GM21717 (cell line): ENCODE data around the gene DIP2C.

Experiments
- ATAC-seq: cut with Tn5 transposase; IDR thresholded peaks from one replicate; pipeline ENCODE4 v1.9.1; 2021; ENCODE audit warnings: mild to moderate bottlenecking, moderate library complexity; ENCODE audit not compliant: unreplicated experiment

Gene DIP2C, protein sequence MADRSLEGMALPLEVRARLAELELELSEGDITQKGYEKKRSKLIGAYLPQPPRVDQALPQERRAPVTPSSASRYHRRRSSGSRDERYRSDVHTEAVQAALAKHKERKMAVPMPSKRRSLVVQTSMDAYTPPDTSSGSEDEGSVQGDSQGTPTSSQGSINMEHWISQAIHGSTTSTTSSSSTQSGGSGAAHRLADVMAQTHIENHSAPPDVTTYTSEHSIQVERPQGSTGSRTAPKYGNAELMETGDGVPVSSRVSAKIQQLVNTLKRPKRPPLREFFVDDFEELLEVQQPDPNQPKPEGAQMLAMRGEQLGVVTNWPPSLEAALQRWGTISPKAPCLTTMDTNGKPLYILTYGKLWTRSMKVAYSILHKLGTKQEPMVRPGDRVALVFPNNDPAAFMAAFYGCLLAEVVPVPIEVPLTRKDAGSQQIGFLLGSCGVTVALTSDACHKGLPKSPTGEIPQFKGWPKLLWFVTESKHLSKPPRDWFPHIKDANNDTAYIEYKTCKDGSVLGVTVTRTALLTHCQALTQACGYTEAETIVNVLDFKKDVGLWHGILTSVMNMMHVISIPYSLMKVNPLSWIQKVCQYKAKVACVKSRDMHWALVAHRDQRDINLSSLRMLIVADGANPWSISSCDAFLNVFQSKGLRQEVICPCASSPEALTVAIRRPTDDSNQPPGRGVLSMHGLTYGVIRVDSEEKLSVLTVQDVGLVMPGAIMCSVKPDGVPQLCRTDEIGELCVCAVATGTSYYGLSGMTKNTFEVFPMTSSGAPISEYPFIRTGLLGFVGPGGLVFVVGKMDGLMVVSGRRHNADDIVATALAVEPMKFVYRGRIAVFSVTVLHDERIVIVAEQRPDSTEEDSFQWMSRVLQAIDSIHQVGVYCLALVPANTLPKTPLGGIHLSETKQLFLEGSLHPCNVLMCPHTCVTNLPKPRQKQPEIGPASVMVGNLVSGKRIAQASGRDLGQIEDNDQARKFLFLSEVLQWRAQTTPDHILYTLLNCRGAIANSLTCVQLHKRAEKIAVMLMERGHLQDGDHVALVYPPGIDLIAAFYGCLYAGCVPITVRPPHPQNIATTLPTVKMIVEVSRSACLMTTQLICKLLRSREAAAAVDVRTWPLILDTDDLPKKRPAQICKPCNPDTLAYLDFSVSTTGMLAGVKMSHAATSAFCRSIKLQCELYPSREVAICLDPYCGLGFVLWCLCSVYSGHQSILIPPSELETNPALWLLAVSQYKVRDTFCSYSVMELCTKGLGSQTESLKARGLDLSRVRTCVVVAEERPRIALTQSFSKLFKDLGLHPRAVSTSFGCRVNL (N-terminal part only)

DNA sequence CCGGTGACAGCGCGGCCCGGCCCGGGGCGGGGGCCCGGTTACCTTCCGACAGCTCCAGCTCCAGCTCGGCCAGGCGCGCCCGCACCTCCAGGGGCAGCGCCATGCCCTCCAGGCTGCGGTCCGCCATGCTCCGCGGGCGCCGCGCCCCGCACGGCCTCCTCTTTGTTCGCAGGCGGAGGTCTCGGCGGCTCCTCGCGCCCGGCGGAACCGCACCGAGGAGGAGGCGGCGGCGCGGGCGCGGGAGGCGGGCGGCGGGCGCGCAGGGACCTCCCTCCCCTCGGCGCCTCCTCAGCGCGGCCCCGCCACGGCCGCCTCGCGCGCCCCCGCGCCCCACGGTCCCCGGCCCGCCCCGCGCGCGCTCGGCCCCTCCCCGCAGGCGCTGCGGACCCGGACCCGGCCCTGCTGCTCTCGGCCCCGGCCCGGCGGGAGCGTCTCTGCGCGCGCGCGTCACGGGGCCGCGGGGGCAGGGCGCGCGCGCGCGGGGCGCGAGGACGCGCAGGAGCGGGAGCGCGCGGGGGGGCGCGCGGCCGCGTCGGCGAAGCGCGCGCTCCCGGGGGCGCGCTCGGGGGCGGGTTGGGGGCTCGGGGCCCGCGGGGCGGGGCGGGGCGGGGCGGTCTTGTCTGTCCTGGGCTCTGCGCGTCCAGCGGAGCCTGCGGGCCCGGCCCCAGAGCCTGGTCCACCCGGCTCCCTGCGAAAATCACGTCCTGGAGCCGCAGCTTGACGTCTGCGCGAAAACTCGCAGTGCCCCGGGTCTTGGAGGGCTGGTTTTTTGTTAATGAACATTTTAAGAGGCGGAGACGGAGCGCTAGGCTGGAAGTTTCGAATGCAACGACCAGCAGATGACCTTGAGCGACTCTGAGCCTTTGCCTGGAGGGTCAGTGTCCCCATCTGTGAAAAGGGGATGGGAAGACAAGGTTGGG, at the start of gene DIP2C:
Gene DIP2C (minus strand): TSS at position 217 of the 920 bp plus-strand sequence. CDS start 90 bp downstream, at position 127.
- no peak for ATAC-seq

DNA sequence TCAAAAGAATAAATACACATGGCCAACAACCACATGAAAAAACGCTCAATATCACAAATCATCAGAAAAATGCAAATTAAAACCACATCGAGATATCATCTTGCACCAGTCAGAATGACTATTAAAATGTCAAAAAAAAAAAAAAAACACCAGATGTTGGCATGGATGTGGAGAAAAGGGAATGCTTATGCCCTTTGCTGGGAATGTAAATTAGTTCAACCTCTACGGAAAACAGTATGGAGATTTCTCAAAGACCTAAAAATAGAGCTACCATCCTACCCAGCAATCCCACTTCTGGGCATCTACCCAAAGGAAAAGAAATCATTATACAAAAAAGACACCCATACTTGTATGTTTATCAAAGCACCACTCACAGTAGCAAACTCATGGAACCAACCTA, 45.0 kb upstream of the DIP2C start:
- no peak for ATAC-seq

DNA sequence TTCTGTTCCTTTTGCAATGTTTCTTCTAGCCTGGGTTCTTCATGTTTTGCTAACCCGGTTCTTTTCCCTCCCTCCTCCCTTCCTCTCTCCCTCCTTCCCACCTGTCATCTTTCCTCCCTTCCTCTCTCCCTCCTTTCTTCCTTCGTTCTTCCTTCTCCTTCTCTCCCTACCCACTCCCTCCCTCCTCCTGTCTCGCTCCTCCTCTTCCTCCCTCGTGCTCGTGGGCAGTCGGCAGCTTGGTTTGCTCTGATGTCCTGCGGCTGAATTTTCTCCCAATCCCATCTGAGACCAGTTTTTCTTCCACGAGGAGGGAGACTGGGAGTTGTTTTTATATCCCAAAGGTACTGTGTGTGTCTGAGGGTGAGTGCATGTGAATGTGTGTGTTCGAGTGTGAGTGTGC, 43.6 kb upstream of the DIP2C start:
- no peak for ATAC-seq

DNA sequence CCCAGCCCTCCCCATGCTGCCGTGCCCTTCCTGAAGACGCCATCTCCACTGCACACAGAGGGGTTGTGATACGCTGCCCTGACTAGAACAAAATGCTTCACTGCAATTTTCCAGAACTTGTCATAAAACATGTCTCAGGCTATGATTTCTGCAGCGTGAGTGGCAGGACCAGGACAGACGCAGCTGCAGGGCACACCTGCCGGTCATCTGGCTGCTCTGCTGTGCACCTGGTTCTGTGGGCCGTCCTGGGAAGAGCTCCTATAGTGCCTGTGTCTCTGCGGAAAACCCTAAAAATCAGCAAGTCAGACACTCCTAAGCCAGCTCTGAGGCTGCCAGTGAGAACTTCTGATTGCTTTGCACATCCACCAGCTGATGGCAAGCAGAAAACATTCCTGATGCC, 39.7 kb upstream of the DIP2C start:
- no peak for ATAC-seq

DNA sequence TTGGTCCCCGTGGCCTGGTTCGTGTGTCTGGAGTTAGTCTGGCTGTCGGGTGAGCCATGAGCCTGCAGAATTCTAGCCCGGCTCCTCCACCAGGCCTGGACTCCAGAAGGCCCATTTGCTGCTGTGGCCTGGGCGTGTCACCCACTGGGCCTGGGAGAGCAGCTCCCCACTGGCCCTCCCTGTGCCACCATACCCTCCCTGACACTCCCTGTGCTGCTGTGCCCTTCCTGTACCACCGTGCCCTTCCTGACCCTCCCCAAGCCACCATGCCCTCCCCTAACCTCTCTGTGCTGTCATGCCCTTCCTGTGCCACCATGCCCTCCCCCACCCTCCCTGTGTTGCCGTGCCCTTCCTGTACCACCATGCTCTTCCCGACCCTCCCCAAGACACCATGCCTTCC, 39.1 kb upstream of the DIP2C start:
- no peak for ATAC-seq

DNA sequence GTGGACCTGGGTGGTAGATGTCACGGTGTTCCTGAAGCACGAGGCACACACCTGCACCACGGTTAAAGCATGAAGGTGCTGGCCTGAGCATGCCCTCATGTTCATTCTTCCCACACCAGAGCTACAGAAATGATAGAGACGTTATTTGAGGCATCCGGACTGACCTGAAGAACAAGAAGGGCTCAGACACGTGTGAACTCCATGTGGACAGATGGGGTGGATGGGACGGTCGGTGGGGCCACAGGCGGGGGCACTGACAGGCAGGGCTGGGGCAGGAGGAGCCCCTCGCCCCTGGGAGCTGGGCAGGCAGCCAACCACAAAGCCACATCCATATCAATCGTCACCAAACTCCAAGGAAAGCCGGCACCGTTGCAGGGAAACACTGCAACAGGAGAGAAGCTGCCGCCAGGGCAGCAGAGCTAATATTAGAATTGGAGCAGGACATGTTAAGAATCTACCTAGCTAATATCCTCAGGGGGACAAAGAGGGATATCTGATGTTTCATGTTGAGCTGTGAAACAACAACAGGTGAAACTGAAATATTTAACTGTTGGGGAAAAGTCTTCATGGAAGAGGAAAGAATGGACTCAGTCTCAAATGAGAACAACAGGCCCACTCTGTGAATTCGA, 37.8 kb upstream of the DIP2C start:
- ATAC-seq, result no peak

DNA sequence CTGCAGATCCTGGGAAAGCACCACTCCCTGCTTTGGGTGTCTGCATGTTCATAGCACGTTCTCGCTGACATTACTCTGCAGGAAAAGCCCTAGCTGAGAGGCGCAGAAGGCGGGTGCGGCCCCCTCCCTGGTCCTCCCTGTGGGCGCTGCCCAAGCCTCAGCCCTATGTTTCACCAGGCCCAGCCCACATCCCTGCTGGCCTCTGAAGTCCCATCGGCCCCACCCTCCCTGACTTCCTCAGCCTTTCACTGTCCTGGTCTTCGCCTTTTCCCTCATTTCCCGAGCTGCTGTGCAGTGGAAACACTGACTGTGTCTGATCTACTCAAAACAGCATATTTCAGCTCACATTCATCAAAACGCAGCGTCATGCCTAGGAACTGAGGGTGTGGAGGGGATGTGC, 36.3 kb upstream of the DIP2C start:
- ATAC-seq, result no peak

DNA sequence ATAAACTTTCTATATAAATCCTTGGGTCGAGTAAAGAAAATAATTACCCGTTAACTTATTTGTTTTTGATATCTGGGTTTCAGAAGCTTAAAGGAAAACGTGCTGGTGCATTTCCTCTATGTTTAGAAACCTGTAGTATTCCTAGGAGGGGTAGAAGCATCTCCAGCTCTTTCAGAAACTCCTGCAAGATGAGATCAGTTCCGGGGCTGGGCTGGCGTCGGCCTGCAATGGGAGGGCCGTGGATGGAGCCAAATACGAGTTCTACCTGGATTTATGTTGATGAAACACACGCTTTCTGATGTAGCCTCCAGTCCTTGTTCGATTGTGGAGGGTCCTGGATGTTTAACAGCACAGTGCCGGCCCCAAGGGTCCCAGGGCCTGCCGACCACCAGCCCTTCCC, 35.8 kb upstream of the DIP2C start:
- ATAC-seq, result no peak

DNA sequence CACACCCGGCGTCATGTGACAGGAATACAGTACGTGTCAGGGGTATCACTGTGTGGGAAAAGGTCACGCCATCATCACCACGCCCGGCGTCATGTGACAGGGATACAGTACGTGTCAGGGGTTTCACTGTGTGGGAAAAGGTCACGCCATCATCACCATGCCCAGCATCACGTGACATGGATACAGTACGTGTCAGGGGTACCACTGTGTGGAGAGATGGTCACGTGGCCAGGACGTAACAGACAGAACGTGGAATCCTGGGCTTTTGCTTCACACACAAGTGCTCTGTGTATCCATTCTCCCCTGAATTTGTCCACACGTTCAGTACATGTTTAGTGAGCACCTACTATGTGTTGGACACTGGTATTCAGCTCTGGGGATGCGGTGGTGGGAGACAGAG, 34.5 kb upstream of the DIP2C start:
- ATAC-seq, result no peak

DNA sequence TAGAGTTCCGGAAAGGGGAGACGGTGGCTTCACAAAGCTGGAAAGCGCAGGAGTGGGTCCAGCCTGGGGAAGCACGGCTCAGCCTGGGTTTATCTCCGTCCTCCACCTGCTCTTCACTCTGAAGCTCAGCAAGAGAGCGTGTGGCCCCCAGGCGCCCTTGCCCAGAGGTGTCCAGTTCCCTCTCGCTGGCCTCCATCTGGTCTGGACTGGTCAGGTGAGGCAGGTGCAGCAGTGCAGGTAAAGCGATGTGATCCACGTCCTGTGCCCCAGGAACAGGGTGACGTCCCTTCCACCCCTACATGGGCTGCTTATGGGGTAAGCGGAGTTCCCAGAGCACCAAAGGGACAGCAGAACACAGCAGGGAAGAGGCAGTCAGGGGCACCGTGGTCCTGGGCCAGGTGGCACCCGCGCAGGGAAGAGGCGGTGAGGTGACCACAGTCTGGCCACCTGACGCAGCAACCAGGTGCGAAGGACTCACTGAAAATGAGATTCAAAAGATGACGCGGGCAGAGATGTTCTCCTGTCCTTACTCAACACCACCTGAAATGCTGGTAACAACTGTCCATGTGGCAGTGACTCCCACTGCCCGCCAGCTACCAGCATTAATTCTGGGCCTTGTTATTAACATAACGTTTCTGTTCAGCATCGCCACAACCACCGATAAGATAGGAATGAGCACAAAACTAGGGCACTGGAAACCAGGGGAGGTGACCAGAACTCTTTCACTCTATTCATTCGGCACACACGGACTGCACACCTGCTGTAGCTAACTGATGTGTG, 33.0 kb upstream of the DIP2C start:
- no peak for ATAC-seq

DNA sequence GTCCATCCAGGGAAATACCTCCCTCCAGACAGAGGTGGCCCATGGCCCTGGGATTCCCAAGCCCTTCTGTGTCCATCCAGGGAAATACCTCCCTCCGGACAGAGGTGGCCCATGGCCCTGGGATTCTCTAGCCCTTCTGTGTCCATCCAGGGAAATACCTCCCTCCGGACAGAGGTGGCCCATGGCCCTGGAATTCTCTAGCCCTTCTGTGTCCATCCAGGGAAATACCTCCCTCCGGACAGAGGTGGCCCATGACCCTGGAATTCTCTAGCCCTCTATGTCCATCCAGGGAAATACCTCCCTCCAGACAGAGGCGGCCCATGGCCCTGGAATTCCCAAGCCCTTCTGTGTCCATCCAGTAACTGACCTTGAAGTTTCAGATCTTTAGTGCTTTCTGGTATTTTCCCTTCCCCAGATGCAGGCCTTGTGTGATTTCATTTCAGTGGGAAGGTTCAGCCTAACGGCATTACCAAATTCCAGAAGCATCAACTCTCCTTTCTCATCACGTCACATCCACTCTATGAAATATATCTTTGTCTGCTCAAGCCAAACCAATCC, 28.8 kb upstream of the DIP2C start:
- ATAC-seq, result no peak

DNA sequence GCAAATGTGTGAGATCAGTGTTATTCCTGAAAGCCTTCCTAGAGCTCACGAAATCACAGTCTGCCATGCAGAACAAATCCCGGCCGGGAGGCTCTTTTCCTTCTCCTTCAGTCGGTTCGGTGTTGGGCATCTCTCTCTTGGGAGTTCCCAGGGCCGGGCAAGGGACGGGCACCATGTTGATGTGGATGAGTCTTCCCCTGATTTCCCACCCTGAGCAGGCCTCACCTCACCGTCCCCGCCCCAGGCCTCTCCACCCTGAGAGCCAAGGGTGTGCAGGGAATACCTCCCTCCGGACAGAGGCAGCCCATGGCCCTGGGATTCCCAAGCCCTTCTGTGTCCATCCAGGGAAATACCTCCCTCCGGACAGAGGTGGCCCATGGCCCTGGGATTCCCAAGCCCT, 28.0 kb upstream of the DIP2C start:
- no peak for ATAC-seq

DNA sequence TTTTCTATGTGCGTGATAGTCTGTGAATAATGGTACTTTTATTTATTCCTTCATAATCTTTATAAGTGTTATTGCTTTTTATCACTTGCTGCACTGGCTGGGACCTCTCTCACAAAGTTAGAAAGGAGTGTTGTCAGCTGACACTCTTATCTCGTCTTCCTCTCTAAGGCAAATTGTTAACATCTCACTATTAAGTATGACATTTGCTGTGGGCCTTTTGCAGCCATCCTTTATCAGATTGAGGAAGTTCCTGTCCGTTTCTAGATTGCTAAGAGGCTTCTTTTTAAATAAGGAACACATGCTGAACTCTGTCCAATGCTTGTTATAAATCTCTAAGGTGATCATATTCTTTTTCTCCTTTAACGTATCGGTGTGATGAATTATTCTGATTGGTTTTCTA, 27.4 kb upstream of the DIP2C start:
- ATAC-seq, result no peak

DNA sequence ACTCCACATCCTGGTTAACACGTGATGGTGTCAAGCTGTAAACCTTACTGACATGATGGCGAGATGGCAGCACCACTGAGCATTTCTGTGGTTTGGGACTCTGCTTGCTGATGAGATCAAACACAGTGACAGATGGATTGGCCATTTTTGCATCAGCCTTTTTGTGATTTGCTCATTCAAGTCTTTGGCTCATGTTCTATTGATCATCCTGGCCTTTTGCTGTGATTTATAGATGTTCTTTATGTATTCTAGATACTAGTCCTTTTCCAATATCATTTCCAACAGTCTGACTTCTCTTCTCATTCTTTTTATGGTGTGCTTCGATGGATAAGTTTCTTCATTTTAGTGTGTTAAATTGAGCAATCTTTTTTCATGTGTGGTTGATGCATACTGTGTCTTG, 24.7 kb upstream of the DIP2C start:
- ATAC-seq, result no peak

DNA sequence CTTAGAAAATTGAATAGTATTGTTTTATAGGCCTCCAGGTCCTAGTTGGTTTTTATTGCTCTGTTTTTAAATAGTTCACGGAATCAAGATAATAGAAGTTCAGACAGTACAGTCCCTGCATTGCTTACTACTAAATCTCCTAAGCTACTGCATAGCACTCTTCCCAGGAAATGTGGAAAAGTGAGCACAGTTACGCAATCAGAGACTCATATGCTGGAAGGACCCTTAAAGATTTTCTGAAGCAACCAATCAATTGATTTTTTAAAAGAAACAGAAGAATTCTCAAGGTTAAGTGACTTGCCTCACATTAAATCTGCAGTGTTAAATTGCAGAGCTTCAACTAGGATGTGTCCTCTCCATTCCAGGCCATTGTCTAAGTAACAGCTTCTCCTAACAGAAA, 23.1 kb upstream of the DIP2C start:
- ATAC-seq, result no peak

DNA sequence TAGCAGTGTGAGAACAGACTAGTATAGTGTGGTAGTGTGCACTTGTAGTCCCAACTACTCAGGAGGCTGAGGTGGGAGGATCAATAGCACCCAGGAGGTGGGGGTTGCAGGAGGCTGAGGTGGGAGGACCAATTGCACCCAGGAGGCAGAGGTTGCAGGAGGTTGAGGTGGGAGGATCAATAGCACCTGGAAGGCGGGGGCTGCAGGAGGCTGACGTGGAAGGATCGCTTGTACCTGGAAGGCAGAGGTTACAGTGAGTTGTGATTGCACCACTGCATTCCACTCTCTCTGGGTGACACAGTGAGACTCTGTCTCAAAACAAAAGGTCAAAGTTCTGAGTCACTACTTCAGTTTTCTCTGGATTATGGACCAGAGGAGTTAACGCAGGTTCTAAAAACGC, 22.6 kb upstream of the DIP2C start:
- no peak for ATAC-seq

DNA sequence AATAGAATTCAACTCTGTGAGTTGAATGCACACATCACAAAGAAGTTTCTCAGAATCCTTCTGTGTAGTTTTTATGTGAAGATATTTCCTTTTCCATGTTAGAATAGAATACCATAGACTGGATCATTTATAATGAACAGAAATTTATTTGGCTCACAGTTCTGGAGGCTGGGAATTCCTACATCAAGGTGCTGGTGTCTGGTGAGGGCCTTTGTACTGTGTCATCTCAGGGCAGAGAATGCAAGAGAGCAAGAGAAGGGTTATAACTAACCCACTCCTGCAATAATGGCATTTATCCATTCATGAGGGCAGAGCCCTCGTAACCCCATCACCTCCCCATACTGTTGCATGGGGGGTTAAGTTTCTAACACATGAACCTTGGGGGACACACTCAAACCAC, 18.4 kb upstream of the DIP2C start:
- ATAC-seq, result no peak

DNA sequence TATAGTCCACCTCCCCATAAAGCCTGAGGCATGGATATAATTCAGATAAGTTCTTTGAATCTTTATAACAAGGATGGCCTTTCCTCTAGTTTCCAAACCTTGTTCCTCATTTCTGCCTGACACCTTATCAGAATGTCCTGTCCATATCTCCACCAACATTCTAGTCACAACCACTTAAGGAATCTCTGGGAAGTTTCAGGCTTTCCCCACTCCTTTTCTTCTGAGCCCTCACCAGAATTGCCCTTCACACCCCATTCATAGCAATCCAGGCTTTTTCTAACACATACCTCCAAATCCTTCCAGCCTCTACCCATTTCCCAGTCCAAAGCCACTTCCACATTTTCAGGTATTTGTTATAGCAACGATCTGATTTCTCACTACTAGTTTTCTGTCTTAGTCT, 18.0 kb upstream of the DIP2C start:
- no peak for ATAC-seq

DNA sequence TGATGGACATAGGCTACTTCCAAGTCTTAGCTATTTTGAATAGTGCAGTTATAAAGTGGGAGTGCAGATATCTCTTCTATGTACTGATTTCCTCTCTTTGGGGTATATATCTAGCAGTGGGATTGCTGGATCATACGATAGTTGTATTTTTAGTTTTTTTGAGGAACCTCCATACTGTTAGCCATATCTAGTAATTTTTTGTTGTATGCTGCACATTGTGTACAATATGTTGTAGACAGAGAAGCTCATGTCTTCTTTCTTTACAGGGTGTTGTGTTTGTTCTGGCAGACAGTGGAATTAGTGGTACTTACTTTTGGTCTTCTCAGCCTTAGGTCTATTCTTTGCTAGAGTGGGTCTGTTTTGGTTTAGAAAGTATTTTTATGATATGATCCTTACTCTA, 13.7 kb upstream of the DIP2C start:
- no peak for ATAC-seq
